ENCODE data around the gene GRB7. TPM values are rescaled to one million over a fixed set of nuclear protein-coding genes. Genes with fewer than 3 reads are reported as not detected.

Gene GRB7
- total and polyA plus RNA-seq, 2 of the 4 experiments (the other 2 are of a cell fraction) = 0.18 to 0.36 TPM

DNA sequence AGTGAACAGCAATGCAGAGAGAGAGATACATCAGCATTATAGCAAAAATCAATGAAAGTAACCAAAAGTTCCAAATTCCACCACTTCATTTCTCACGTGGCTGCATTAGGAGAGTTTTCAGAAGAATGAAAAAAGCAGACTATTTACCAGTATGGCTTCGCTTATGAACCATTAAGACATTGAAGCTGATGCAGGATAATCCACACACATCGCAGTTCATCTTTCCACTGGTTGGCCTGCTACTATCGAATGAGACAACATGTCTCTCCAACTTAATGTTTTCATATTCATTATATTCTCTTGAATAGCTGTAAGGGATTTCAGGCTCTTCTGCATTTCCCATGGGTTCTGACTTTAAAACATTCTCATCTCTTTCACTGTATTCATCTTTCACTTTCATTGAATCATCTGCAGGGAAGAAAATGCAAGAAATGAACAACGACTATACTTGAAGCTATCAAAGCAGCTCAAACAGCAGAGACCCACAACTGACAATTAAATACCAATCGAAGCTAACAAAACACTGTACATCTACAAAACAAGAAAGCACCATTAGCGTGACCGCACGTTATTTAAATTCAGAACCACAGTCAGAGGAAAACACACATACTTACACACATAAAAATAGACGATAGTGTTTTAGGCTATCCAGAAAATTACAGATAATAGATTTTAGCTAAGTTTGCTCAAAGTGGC, 54.9 kb downstream of the GRB7 start:
- no peak overlapping the region for H4K8ac ChIP-seq (ENCODE audit: low read depth in 2 of 2, low read length in 2 of 2)
- no peak overlapping the region for H4K5ac ChIP-seq (ENCODE audit: low read depth, low read length)
- no peak overlapping the region for H3K4ac ChIP-seq (ENCODE audit: low read depth, low read length)
- H2AFZ ChIP-seq (replicated peaks; ENCODE audit: low read length, poor library complexity) = no peak overlapping the region
- no peak for TF ChIP-seq BHLHE40 (IDR thresholded peaks at IDR 0.05; ENCODE audit: low read depth, low read length)
- DNase-seq (no peak), ATAC-seq (ENCODE audit: low read depth) (no peak)
- no peak overlapping the region for H3K4me2 ChIP-seq (ENCODE audit: low read depth, low read length)
- dilution Hi-C loops (cut with HindIII; ENCODE audit: low sequenced_read_pairs, unreplicated experiment) = no loop called here
- no peak overlapping the region for H2BK20ac ChIP-seq (ENCODE audit: low read depth, low read length)
- no peak overlapping the region for H3K9ac ChIP-seq (ENCODE audit: low read depth, low read length)
- H4K20me1 ChIP-seq (ENCODE audit: insufficient read depth, low read length) = no peaks in the 10 kb centered on the region
- no peak overlapping the region for H3K23ac ChIP-seq (ENCODE audit: low read depth, low read length)
- no peaks in the 10 kb centered on the region for H3K9me1 ChIP-seq (ENCODE audit: insufficient read depth, low read length)
- intact Hi-C loops (cut with micrococcal nuclease) = no loop called here
- H3K56ac ChIP-seq (ENCODE audit: extremely low read depth, insufficient read depth, low read length) = no peak overlapping the region
- H3K14ac ChIP-seq (replicated peaks; ENCODE audit: low read depth, low read length) = no peak overlapping the region
- no CpG with 5 or more reads among the region's 10 CpGs for WGBS, 2 experiments (ENCODE audit: extremely low coverage in 2 of 2, insufficient read length in 1 of 2)
- no peak overlapping the region for H3K4me3 ChIP-seq (ENCODE audit: insufficient read depth, low read depth, low read length)
- in situ Hi-C loops (cut with MboI; ENCODE audit: low sequenced_read_pairs) = no loop called here
- no peak overlapping the region for H2BK120ac ChIP-seq (ENCODE audit: low read depth, low read length)
- H2AK5ac ChIP-seq (ENCODE audit: low read depth, low read length) = no peak overlapping the region
- POLR2A ChIA-PET (ENCODE audit: unreplicated experiment) = interaction anchor here (0.6 kb wide), 1 partner anchor 18 kb away, joined by 10 read pairs; no protein-coding TSS in a partner anchor
- no peak overlapping the region for H4K91ac ChIP-seq (ENCODE audit: insufficient read depth, low read depth, low read length)
- H3K9me3 ChIP-seq (ENCODE audit: control insufficient read depth, insufficient read depth, low read length) = no peaks in the 10 kb centered on the region
- H2BK5ac ChIP-seq (ENCODE audit: low read depth, low read length, poor library complexity, severe bottlenecking) = no peak overlapping the region
- CTCF ChIA-PET = interaction anchor here (0.6 to 0.7 kb wide), 2 partner anchors 63 to 67 kb away, joined by 3 read pairs; no protein-coding TSS in a partner anchor
- no peak overlapping the region for H3K18ac ChIP-seq (ENCODE audit: low read depth, low read length)
- no TSS peak for BruUV-seq (replicated peaks)
- no peaks in the 10 kb centered on the region for H3K36me3 ChIP-seq (ENCODE audit: control insufficient read depth, insufficient read depth, low read length)
- no peak overlapping the region for H3K27ac ChIP-seq (ENCODE audit: insufficient read depth, low read length)
- peaks cover 31% of the 10 kb centered on the region for H3K27me3 ChIP-seq (ENCODE audit: control insufficient read depth, insufficient read depth, low read length)
- H2BK15ac ChIP-seq (ENCODE audit: low read depth, low read length) = no peak overlapping the region
- no peak overlapping the region for H2AK9ac ChIP-seq (replicated peaks; ENCODE audit: low read depth, low read length, poor library complexity)
- H3K4me1 ChIP-seq (ENCODE audit: control insufficient read depth, insufficient read depth, low read length) = no peaks in the 10 kb centered on the region
- no peaks in the 10 kb centered on the region for H3K79me1 ChIP-seq (ENCODE audit: low read depth in 1 of 2, low read length in 2 of 2)

Measured in IMR-90 (cell line).